Astrocyte (in vitro differentiated cells and primary cell): Measurements from ENCODE around the gene MAP4K2. TPM values are rescaled to one million over a fixed set of nuclear protein-coding genes. Genes with fewer than 3 reads are reported as not detected.

Source experiments
- DNase-seq: peaks from one replicate; pipeline ENCODE4 v3.0.0-alpha.2; 2010; ENCODE audit warnings: low read depth
- FAIRE-seq: peaks from 2 replicates; lab custom pipeline; 2011; peaks lifted over from hg19 to GRCh38; lab: Jason Lieb, UNC
- H2AFZ ChIP-seq: 2 replicates; pipeline ENCODE4 v1.6.0; 2012; ENCODE audit warnings: low read depth, low read length, inconsistent platforms
- H3K27ac ChIP-seq: 2 replicates; pipeline ENCODE4 v1.5.1; 2011; ENCODE audit warnings: low read depth, low read length, inconsistent platforms
- H3K27me3 ChIP-seq: 2 replicates; pipeline ENCODE4 v1.6.0; 2011; ENCODE audit warnings: low read length, inconsistent platforms; ENCODE audit not compliant: insufficient read depth
- H3K36me3 ChIP-seq: 2 replicates; pipeline ENCODE4 v1.5.1; 2011; ENCODE audit warnings: low read length, inconsistent platforms; ENCODE audit not compliant: insufficient read depth
- H3K4me1 ChIP-seq: 2 replicates; pipeline ENCODE4 v1.5.1; 2011; ENCODE audit warnings: low read length, inconsistent platforms; ENCODE audit not compliant: insufficient read depth
- H3K4me2 ChIP-seq: 2 replicates; pipeline ENCODE4 v1.6.0; 2012; ENCODE audit warnings: low read length, inconsistent platforms
- H3K4me3 ChIP-seq: 2 replicates; pipeline ENCODE4 v1.5.1; 2011; ENCODE audit warnings: low read depth, mild to moderate bottlenecking, low read length, inconsistent platforms; ENCODE audit not compliant: insufficient read depth
- H3K79me2 ChIP-seq: 2 replicates; pipeline ENCODE4 v1.6.0; 2012; ENCODE audit warnings: mild to moderate bottlenecking, low read length, inconsistent platforms; ENCODE audit not compliant: insufficient read depth
- H3K9ac ChIP-seq: 2 replicates; pipeline ENCODE4 v1.6.0; 2012; ENCODE audit warnings: mild to moderate bottlenecking, low read length, inconsistent platforms
- H3K9me3 ChIP-seq: 2 replicates; pipeline ENCODE4 v1.5.1; 2012; ENCODE audit warnings: low read depth, mild to moderate bottlenecking, low read length, inconsistent platforms; ENCODE audit not compliant: insufficient read depth
- H4K20me1 ChIP-seq: 2 replicates; pipeline ENCODE4 v1.6.0; 2012; ENCODE audit warnings: low read length, inconsistent platforms; ENCODE audit not compliant: insufficient read depth
- H3K27ac Mint-ChIP-seq: one replicate; pipeline ENCODE4 v1.8.0; 2021; ENCODE audit warnings: mild to moderate bottlenecking, mixed read lengths; ENCODE audit not compliant: unreplicated experiment
- H3K27me3 Mint-ChIP-seq: one replicate; pipeline ENCODE4 v1.8.0; 2021; ENCODE audit warnings: low read depth, mixed read lengths; ENCODE audit not compliant: unreplicated experiment
- H3K36me3 Mint-ChIP-seq: one replicate; pipeline ENCODE4 v1.8.0; 2021; ENCODE audit warnings: low read depth, mixed read lengths; ENCODE audit not compliant: unreplicated experiment
- H3K4me1 Mint-ChIP-seq: one replicate; pipeline ENCODE4 v1.8.0; 2021; ENCODE audit warnings: low read depth, mixed read lengths; ENCODE audit not compliant: unreplicated experiment
- H3K4me3 Mint-ChIP-seq: one replicate; pipeline ENCODE4 v1.8.0; 2021; ENCODE audit warnings: mild to moderate bottlenecking, moderate library complexity, mixed read lengths; ENCODE audit not compliant: unreplicated experiment
- H3K9me3 Mint-ChIP-seq: one replicate; pipeline ENCODE4 v1.8.0; 2021; ENCODE audit warnings: mild to moderate bottlenecking, mixed read lengths; ENCODE audit not compliant: unreplicated experiment
- EZH2 ChIP-seq: IDR thresholded peaks from 2 replicates; pipeline ENCODE4 v1.6.1; 2012; ENCODE audit warnings: mild to moderate bottlenecking, low read length, inconsistent platforms; ENCODE audit not compliant: insufficient read depth
- total RNA-seq: library from RNA; stranded (reverse); gene quantifications from 2 replicates; pipeline ENCODE4 v1.2.1, GENCODE V29; 2021
- TF ChIP-seq, protein P1 (sequence below): IDR thresholded peaks from 2 replicates; pipeline ENCODE4 v1.5.1; 2011; ENCODE audit warnings: low read depth, mild to moderate bottlenecking, inconsistent platforms, low read length, moderate library complexity; ENCODE audit not compliant: insufficient read depth

MAP4K2 gene
- total RNA-seq, 1 donor from 2014 or later: 11.2 TPM

GRCh38 chr11:64735725-64736259 is 67.2 kb downstream of the MAP4K2 start:
- H4K20me1 ChIP-seq: no peaks in the 10 kb centered on the region
- no peak overlapping the region for H3K9ac ChIP-seq
- no peaks in the 10 kb centered on the region for H3K36me3 ChIP-seq
- Mint-ChIP-seq H3K27me3 (peaks cover 43% of the 10 kb centered on the region), H3K4me3 (no peak overlapping the region), H3K9me3 (no peaks in the 10 kb centered on the region), H3K36me3 (peaks cover 3% of the 10 kb centered on the region), H3K27ac (no peak overlapping the region), H3K4me1 (peaks cover 4% of the 10 kb centered on the region)
- no peak for DNase-seq
- no peaks in the 10 kb centered on the region for H3K9me3 ChIP-seq
- FAIRE-seq: no peak
- no peak overlapping the region for H3K4me3 ChIP-seq
- peaks cover 6% of the 10 kb centered on the region for H3K27me3 ChIP-seq
- H3K4me2 ChIP-seq: no peak overlapping the region
- H3K27ac ChIP-seq: no peak overlapping the region
- H2AFZ ChIP-seq: no peak overlapping the region
- H3K79me2 ChIP-seq: no peaks in the 10 kb centered on the region
- no peak for TF ChIP-seq EZH2
- TF ChIP-seq, protein P1, sequence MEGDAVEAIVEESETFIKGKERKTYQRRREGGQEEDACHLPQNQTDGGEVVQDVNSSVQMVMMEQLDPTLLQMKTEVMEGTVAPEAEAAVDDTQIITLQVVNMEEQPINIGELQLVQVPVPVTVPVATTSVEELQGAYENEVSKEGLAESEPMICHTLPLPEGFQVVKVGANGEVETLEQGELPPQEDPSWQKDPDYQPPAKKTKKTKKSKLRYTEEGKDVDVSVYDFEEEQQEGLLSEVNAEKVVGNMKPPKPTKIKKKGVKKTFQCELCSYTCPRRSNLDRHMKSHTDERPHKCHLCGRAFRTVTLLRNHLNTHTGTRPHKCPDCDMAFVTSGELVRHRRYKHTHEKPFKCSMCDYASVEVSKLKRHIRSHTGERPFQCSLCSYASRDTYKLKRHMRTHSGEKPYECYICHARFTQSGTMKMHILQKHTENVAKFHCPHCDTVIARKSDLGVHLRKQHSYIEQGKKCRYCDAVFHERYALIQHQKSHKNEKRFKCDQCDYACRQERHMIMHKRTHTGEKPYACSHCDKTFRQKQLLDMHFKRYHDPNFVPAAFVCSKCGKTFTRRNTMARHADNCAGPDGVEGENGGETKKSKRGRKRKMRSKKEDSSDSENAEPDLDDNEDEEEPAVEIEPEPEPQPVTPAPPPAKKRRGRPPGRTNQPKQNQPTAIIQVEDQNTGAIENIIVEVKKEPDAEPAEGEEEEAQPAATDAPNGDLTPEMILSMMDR: no peak
- H3K4me1 ChIP-seq: no peaks in the 10 kb centered on the region

Other genes starting within 250 kb of the MAP4K2 start
- gene SLC22A11, start 247.3 kb downstream of the MAP4K2 start, total RNA-seq: not detected in 2 replicates
- not detected in 2 replicates for gene SLC22A12, start 212.0 kb downstream of the MAP4K2 start, total RNA-seq
- 0.14 and 0.17 TPM in 2 replicates for gene NRXN2, start 80.0 kb downstream of the MAP4K2 start, total RNA-seq
- gene RASGRP2, start 59.1 kb downstream of the MAP4K2 start, total RNA-seq: 3.9 and 5.4 TPM in 2 replicates
- 0.68 and 1.0 TPM in 2 replicates for gene PYGM, start 43.2 kb downstream of the MAP4K2 start, total RNA-seq
- 210 and 215 TPM in 2 replicates for gene SF1, start 24.7 kb downstream of the MAP4K2 start, total RNA-seq
- gene MEN1, start 7.3 kb upstream of the MAP4K2 start, total RNA-seq: 26.0 and 27.5 TPM in 2 replicates
- 2.0 and 4.6 TPM in 2 replicates for gene CDC42BPG, start 41.4 kb upstream of the MAP4K2 start, total RNA-seq
- 182 and 201 TPM in 2 replicates for gene EHD1, start 75.4 kb upstream of the MAP4K2 start, total RNA-seq
- gene ATG2A, start 114.0 kb upstream of the MAP4K2 start, total RNA-seq: 21.4 and 21.8 TPM in 2 replicates
- 22.5 and 24.1 TPM in 2 replicates for gene PPP2R5B, start 121.5 kb upstream of the MAP4K2 start, total RNA-seq
- not detected in 2 replicates for gene GPHA2, start 132.7 kb upstream of the MAP4K2 start, total RNA-seq
- not detected in 2 replicates for gene MAJIN, start 168.9 kb upstream of the MAP4K2 start, total RNA-seq
- 4.5 and 5.0 TPM in 2 replicates for gene BATF2, start 193.8 kb upstream of the MAP4K2 start, total RNA-seq
- 41.7 and 47.6 TPM in 2 replicates for gene ARL2, start 210.9 kb upstream of the MAP4K2 start, total RNA-seq
- 15.4 and 18.5 TPM in 2 replicates for gene SNX15, start 224.2 kb upstream of the MAP4K2 start, total RNA-seq
- gene SAC3D1, start 238.0 kb upstream of the MAP4K2 start, total RNA-seq: 13.8 and 14.6 TPM in 2 replicates